K562 (cell line): ENCODE measurements around the gene COQ8B. TPM values are rescaled to one million over a fixed set of nuclear protein-coding genes. Genes with fewer than 3 reads are reported as not detected.

Source experiments
- BHLHE40 ChIP-seq: IDR thresholded peaks from 2 replicates; pipeline ENCODE4 v1.6.1; 2011; ENCODE audit warnings: low read length, improper control_type of control experiment
- KLF13 ChIP-seq: fragments of 450-650 bp; IDR thresholded peaks from 2 replicates; pipeline ENCODE4 v1.6.1; 2016; ENCODE audit warnings: missing genetic modification characterization, low read depth, mild to moderate bottlenecking, missing compliant biosample characterization, moderate library complexity, borderline replicate concordance
- LEF1 ChIP-seq: fragments of 450-650 bp; IDR thresholded peaks from 2 replicates; pipeline ENCODE4 v1.6.1; 2016; ENCODE audit warnings: mild to moderate bottlenecking
- MAFG ChIP-seq: fragments of 450-650 bp; conservative IDR thresholded peaks from 2 replicates; pipeline ENCODE4 v1.6.1; 2016; ENCODE audit warnings: missing genetic modification characterization, missing compliant biosample characterization
- PKNOX1 ChIP-seq: fragments of 450-650 bp; IDR thresholded peaks from 2 replicates; pipeline ENCODE4 v1.6.1; 2016
- SMARCA5 ChIP-seq: fragments of 450-650 bp; IDR thresholded peaks from 2 replicates; pipeline ENCODE4 v1.6.1; 2016
- ZNF639 ChIP-seq, 2 experiments: fragments of 200-800 bp in 1 of 2; sonication (Bioruptor generic) in 1 of 2; sonication (generic) in 1 of 2; formaldehyde crosslinking in 1 of 2; IDR thresholded peaks in 1 of 2; conservative IDR thresholded peaks in 1 of 2; 2 replicates each; pipeline versions ENCODE4 v1.5.0 to v1.6.1; 2016 to 2020; ENCODE audit warnings: missing compliant biosample characterization in 1 of 2, missing genetic modification characterization in 1 of 2, missing genetic modification reagents in 1 of 2
- polyA plus RNA-seq, 8 experiments: library from polyadenylated mRNA; depleted of rRNA in 4 of 8; stranded (reverse) in 5 of 8; unstranded in 3 of 8; fragments of >200 nt; fragmentation: Nextera tagmentation in 2 of 8; fragmentation: Illumina TruSeq in 1 of 8; extraction: Ambion mirVana in 2 of 8; extraction: Trizol in 1 of 8; gene quantifications; 2 replicates each; pipeline versions ENCODE4 v1.2.1 to v1.2.3, GENCODE V29; 2011 to 2014; ENCODE audit warnings: inconsistent platforms in 1 of 8, missing spikeins in 1 of 8
- total RNA-seq, 7 experiments: library from RNA; depleted of rRNA in 6 of 7; stranded (reverse); fragments of >200 nt in 6 of 7; fragmentation: Illumina TruSeq in 2 of 7; extraction: Trizol in 2 of 7; gene quantifications; 2 replicates each; pipeline versions ENCODE4 v1.2.1 to v1.2.3, GENCODE V29; 2011 to 2021; ENCODE audit warnings: low replicate concordance in 1 of 7
- TF ChIP-seq, protein P1 (sequence below), 2 experiments: fragments of 450-650 bp; formaldehyde crosslinking in 1 of 2; IDR thresholded peaks; 2 replicates each; pipeline versions ENCODE4 v1.4.0 to v1.6.1; 2014 to 2020; ENCODE audit warnings: mild to moderate bottlenecking in 2 of 2, borderline replicate concordance in 1 of 2, low read depth in 1 of 2
- TF ChIP-seq, protein P2 (sequence below), 2 experiments: fragments of 450-650 bp; conservative IDR thresholded peaks; 2 replicates each; pipeline ENCODE4 v1.6.1; 2017; ENCODE audit warnings: mild to moderate bottlenecking in 2 of 2, moderate library complexity in 2 of 2
- TF ChIP-seq, protein P3 (sequence below): fragments of 250-450 bp; sonication (Bioruptor Pico); IDR thresholded peaks from 2 replicates; pipeline ENCODE4 v1.4.0; 2020; ENCODE audit warnings: borderline replicate concordance

Gene COQ8B
- total and polyA plus RNA-seq, 9 of the 15 experiments (the other 6 are each of a cell fraction or from before 2014, with no cell fraction given), result 0.41 to 32.3 (median 12.9) TPM

DNA sequence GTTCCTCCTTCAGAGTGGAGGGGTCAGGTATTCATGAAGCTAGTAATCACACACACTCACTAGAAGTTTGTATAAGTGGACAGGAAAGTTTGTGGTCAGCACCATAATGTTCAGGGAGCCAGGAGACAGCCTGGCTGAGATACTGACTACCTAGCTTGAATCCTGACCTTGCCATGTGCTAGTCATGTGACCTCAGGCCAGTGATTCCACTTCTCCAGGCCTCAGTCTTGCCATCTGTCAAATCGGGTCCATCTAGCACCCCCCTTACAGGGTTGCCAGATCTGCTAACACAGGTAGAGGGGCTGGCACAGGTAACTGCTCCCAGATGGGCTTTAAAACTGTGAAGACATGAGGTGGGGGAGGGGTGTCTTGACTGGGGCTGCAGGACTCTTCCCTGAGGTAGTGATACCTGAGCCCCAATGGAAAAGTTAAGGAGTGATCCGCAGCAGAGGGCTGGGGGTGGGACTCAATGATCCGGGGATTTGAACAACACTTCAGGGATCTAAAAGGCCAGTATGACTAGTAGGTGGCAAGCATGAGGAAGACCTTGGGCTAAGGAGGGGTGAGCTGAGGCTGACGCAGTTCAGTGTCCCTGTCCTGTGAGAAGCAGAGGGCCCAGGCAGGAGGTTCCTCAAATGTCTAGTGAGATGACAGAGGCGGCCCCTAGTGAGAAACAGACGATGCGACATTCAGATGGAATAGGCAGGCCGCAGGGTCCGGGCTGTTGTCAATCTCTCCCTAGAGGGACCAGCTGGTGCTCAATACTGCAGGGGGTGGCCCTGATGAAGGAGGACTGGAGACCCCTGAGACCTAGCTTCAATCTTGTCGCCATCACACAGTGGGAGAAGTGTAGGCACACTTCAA, 25.1 kb upstream of the COQ8B start (continued):
- TF ChIP-seq, protein P1, sequence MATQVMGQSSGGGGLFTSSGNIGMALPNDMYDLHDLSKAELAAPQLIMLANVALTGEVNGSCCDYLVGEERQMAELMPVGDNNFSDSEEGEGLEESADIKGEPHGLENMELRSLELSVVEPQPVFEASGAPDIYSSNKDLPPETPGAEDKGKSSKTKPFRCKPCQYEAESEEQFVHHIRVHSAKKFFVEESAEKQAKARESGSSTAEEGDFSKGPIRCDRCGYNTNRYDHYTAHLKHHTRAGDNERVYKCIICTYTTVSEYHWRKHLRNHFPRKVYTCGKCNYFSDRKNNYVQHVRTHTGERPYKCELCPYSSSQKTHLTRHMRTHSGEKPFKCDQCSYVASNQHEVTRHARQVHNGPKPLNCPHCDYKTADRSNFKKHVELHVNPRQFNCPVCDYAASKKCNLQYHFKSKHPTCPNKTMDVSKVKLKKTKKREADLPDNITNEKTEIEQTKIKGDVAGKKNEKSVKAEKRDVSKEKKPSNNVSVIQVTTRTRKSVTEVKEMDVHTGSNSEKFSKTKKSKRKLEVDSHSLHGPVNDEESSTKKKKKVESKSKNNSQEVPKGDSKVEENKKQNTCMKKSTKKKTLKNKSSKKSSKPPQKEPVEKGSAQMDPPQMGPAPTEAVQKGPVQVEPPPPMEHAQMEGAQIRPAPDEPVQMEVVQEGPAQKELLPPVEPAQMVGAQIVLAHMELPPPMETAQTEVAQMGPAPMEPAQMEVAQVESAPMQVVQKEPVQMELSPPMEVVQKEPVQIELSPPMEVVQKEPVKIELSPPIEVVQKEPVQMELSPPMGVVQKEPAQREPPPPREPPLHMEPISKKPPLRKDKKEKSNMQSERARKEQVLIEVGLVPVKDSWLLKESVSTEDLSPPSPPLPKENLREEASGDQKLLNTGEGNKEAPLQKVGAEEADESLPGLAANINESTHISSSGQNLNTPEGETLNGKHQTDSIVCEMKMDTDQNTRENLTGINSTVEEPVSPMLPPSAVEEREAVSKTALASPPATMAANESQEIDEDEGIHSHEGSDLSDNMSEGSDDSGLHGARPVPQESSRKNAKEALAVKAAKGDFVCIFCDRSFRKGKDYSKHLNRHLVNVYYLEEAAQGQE (IDR thresholded peaks at IDR 0.05; ENCODE audit: borderline replicate concordance), result no peak
- TF ChIP-seq, protein P1 (CRISPR knock-in tag; IDR thresholded peaks at IDR 0.05; ENCODE audit: low read depth), result no peak
- no peak for TF ChIP-seq PKNOX1
- no peak for TF ChIP-seq BHLHE40
- TF ChIP-seq, protein P2, sequence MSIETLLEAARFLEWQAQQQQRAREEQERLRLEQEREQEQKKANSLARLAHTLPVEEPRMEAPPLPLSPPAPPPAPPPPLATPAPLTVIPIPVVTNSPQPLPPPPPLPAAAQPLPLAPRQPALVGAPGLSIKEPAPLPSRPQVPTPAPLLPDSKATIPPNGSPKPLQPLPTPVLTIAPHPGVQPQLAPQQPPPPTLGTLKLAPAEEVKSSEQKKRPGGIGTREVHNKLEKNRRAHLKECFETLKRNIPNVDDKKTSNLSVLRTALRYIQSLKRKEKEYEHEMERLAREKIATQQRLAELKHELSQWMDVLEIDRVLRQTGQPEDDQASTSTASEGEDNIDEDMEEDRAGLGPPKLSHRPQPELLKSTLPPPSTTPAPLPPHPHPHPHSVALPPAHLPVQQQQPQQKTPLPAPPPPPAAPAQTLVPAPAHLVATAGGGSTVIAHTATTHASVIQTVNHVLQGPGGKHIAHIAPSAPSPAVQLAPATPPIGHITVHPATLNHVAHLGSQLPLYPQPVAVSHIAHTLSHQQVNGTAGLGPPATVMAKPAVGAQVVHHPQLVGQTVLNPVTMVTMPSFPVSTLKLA (conservative IDR thresholded peaks at IDR 0.05), result no peak
- no peak for TF ChIP-seq LEF1
- TF ChIP-seq KLF13, result no peak
- TF ChIP-seq SMARCA5, result no peak
- TF ChIP-seq MAFG (tag), result no peak
- no peak for TF ChIP-seq ZNF639 (CRISPR knock-in tag; conservative IDR thresholded peaks at IDR 0.05 in 1 of 2, IDR thresholded peaks at IDR 0.05 in 1 of 2)
- TF ChIP-seq, protein P3, sequence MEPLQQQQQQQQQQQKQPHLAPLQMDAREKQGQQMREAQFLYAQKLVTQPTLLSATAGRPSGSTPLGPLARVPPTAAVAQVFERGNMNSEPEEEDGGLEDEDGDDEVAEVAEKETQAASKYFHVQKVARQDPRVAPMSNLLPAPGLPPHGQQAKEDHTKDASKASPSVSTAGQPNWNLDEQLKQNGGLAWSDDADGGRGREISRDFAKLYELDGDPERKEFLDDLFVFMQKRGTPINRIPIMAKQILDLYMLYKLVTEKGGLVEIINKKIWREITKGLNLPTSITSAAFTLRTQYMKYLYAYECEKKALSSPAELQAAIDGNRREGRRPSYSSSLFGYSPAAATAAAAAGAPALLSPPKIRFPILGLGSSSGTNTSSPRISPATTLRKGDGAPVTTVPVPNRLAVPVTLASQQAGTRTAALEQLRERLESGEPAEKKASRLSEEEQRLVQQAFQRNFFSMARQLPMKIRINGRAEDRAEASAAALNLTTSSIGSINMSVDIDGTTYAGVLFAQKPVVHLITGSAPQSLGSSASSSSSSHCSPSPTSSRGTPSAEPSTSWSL (CRISPR knock-in tag), result no peak
